HL-60/S4 treated with phorbol 12-myristate 13-acetate at 8.2 ng/mL for 4 days and 3 days (cell line): ENCODE measurements around the gene PUM1.
"Not testable (repeated sequence)": the region's sequence is repeated elsewhere in the genome, so short reads cannot be mapped to it uniquely, and the experiment has no call there.

Experiments used
- in situ Hi-C: fragments of 300-500 bp; cut with MboI; formaldehyde crosslinking; loops from 2 replicates; pipeline ENCODE4 v1.15.0; 2022; ENCODE audit warnings: low sequenced_read_pairs

The PUM1 gene

GRCh38 chr1:31064718-31065309 lies 703 bp downstream of the PUM1 start:
- in situ Hi-C loops = no loop called here

GRCh38 chr1:31064111-31064717 lies 1.3 kb downstream of the PUM1 start:
- in situ Hi-C loops = no loop called here

- in situ Hi-C loops = no loop called here
Observed at GRCh38 chr1:31063631-31064030, 1.9 kb downstream of the PUM1 start.

- in situ Hi-C loops = no loop called here
Observed at GRCh38 chr1:31062867-31063380, 2.6 kb downstream of the PUM1 start.

- in situ Hi-C loops = not testable (repeated sequence)
Observed at GRCh38 chr1:31062162-31062866, 3.2 kb downstream of the PUM1 start.

GRCh38 chr1:31058012-31058411 lies 7.5 kb downstream of the PUM1 start:
- in situ Hi-C loops = no loop called here

- in situ Hi-C loops = no loop called here
Observed at GRCh38 chr1:31055953-31056352, 9.6 kb downstream of the PUM1 start.

- in situ Hi-C loops = no loop called here
Observed at GRCh38 chr1:31055501-31055900, 10.0 kb downstream of the PUM1 start.

GRCh38 chr1:31054958-31055481 lies 10.5 kb downstream of the PUM1 start:
- in situ Hi-C loops = no loop called here

GRCh38 chr1:31054349-31054748 lies 11.2 kb downstream of the PUM1 start:
- in situ Hi-C loops = no loop called here

GRCh38 chr1:31052613-31053012 lies 12.9 kb downstream of the PUM1 start:
- in situ Hi-C loops = not testable (repeated sequence)

GRCh38 chr1:31051611-31052010 lies 13.9 kb downstream of the PUM1 start:
- in situ Hi-C loops = no loop called here

- in situ Hi-C loops = not testable (repeated sequence)
Observed at GRCh38 chr1:31047507-31047906, 18.0 kb downstream of the PUM1 start.

GRCh38 chr1:31043631-31044030 lies 21.9 kb downstream of the PUM1 start:
- in situ Hi-C loops = no loop called here

- in situ Hi-C loops = no loop called here
Observed at GRCh38 chr1:31042656-31043055, 22.9 kb downstream of the PUM1 start.

GRCh38 chr1:31041529-31041928 lies 24.0 kb downstream of the PUM1 start:
- in situ Hi-C loops = no loop called here

GRCh38 chr1:31040038-31040437 lies 25.5 kb downstream of the PUM1 start:
- in situ Hi-C loops = no loop called here

GRCh38 chr1:31038935-31039334 lies 26.6 kb downstream of the PUM1 start:
- in situ Hi-C loops = not testable (repeated sequence)

GRCh38 chr1:31038360-31038759 lies 27.2 kb downstream of the PUM1 start:
- in situ Hi-C loops = no loop called here

GRCh38 chr1:31036749-31037500 lies 28.6 kb downstream of the PUM1 start:
- in situ Hi-C loops = no loop called here

GRCh38 chr1:31033598-31033997 lies 31.9 kb downstream of the PUM1 start:
- in situ Hi-C loops = no loop called here
